Testis (tissue), 2 donors: ENCODE results near the gene ACSM6.

Source experiments
- CTCF ChIP-seq, 3 experiments: fragments of 450-650 bp in 2 of 3; fragments of 200-600 bp in 1 of 3; sonication (generic) in 1 of 3; IDR thresholded peaks; one replicate each; pipeline ENCODE4 v1.5.1; 2016 to 2019; ENCODE audit warnings: antibody characterized with exemption in 3 of 3, mild to moderate bottlenecking in 2 of 3, moderate library complexity in 1 of 3
- POLR2A ChIP-seq: fragments of 450-650 bp; IDR thresholded peaks from one replicate; pipeline ENCODE4 v1.6.1; 2017; ENCODE audit warnings: antibody characterized with exemption, mild to moderate bottlenecking, moderate library complexity

- TF ChIP-seq CTCF (IDR thresholded peaks at IDR 0.05) = no peak
- no peak for TF ChIP-seq POLR2A
Measured at GRCh38 chr10:95235676-95236067, 41.6 kb downstream of the ACSM6 start.
